Erythroblast (primary cell): ENCODE results near the gene BTBD16.

Experiments
- DNase-seq, 2 experiments: peaks; one replicate each; lab custom pipeline; 2025; lab: John Stamatoyannopoulos, UW
- GATA1 ChIP-seq: IDR thresholded peaks from 2 replicates; pipeline ENCODE4 v1.6.1; 2011; ENCODE audit warnings: low read depth, mild to moderate bottlenecking, control low read depth, low read length, moderate library complexity
- POLR2A ChIP-seq: IDR thresholded peaks from 2 replicates; pipeline ENCODE4 v1.6.1; 2011; ENCODE audit warnings: mild to moderate bottlenecking, low read length

The BTBD16 gene

DNA sequence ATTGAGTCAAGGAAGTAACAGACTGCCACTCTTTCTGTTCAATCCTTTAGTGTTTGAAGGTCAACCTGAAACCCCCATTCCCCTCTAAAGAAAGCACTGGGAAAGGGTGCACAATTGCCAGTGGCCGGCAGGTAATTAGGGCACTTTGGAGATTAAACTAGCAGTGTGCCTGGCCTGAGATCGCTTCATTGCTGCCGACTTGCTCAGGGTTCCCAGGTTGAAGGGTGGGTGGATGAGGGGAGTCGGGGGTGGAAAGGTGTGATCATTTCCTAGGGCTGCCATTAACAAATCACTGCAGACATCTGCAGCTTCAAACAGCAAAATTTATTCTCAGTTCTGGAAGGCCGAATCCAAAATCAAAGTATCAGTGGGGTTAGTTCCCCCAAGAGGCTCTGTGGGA lies 16.3 kb upstream of the BTBD16 start:
- TF ChIP-seq POLR2A, result no peak
- TF ChIP-seq GATA1, result no peak
- no peak for DNase-seq

DNA sequence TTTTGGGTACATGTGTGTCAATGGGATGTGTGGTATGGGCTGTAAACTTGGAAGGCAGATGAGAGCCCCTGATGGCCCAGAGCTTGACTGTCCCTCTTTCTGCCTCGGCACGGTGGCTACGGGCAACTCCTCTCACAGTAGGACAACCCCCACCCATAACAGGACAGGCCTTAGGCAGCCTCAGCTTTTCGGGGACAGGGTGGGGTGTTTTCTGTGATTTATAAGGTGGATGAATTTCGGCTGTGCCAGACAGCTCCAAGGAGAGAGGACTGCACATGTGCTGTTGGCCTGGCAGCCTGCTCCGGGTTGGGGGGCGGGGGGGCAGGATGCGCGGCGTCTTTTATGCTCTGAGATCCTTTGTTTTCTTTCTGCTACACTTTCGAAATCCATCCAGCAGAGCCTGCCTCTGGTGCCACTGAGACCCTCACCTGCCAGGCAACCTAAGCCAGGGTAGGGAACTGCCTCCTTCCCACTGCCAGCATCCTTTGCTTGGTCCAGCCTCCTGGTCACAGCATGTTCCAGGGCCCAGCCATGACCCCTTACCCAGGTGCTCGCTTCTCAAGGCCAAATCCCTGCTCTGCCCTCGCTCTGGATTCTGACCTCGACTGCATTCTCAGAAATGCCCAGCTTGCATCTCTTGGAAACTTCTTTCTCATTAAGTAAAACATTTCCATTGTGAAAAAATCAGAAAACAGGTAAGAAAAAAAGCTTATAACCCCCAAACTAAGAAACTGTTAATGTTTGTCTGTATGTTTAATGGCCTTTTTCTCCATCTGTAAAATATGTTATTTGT lies 15.4 kb upstream of the BTBD16 start:
- no peak for DNase-seq

DNA sequence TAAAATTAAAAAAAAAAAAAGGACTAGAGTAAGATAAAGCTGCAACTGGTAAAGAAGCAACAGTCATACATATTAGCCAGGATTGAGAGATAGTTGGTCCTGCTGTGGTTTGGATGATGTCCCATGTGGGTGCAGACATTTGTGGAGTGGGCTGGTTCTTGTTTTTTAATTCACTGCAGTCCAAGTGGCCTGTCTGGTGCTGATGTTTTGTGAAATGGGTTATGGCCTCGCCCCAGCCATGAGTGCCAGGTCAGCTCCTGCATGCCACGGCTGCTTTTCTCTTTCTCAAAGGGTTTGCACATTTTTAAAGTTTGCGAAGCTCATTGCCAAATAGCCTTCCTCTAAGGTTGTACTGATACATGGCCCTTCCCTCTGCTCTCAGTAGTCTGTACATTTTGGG lies 14.1 kb upstream of the BTBD16 start:
- DNase-seq, result no peak

More for the DNA sequence above, 15.4 kb upstream of the BTBD16 start:
- TF ChIP-seq GATA1, result no peak
- no peak for TF ChIP-seq POLR2A

DNA sequence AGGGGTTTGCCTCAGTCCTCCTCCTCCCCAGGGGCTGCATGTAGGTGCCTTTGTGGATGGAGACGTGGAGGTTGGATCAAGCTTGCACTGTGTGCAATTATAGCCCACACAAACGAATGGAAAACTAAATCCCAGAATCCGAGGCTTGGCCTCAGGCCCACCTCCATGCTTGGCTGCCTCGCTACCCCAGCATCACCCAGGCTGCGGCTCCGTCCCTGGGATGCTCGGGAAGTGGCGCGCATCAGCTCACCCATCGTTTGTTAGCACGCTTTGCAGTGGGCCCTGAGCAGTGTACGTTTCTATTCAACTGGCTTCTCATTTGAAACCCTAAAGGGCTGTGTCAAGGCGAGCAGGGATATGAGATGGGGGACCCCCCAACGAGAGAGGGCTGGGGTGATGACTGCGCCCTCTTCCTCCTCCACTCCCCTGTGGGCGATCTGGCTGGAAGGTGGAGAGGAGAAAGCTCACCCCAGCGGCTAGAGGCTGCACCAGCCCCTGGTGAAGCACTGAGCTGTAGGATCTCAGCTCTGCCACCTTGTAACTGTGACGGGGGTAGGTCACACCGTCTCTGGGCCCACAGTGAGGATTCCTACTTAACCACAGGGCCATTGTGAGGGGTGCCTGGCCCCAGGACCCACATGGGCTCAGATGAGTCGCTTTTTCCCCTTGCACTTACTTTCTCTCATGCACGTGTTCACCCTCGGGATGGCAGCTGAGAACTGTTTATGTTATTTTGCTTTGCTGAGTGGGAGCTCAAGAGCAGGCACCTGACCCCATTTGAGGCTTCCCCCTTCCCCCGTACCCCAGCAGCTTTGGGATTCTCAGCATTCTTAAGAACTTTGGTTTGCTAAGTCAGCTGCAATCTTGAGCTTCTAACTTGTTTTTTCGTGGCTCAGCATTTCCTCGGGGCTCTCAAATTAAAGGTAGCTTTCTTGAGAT lies 12.7 kb upstream of the BTBD16 start:
- no peak for DNase-seq
- no peak for TF ChIP-seq POLR2A
- TF ChIP-seq GATA1, result no peak

More for the DNA sequence above, 14.1 kb upstream of the BTBD16 start:
- TF ChIP-seq POLR2A (no peak), GATA1 (no peak)

DNA sequence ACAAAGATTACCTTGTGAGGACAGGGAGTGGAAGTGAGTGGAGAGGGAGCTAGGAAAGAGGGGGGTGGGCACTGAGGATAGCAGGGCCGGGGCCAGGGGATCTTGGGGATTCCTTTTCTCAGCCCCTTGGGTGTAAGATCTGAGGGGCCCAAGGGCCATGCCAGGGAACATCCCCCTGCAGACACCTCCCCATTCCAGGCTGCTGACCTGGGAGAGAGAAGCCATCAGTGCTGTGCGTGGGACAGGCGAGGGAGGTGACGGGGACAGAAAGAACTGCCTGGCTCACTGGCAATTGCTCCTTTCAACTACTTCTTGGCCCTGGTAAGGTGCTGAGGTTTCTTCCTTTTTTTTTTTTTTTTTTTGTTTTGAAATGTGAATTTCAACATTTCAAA lies 12.0 kb upstream of the BTBD16 start:
- TF ChIP-seq GATA1 (no peak), POLR2A (no peak)
- no peak for DNase-seq

DNA sequence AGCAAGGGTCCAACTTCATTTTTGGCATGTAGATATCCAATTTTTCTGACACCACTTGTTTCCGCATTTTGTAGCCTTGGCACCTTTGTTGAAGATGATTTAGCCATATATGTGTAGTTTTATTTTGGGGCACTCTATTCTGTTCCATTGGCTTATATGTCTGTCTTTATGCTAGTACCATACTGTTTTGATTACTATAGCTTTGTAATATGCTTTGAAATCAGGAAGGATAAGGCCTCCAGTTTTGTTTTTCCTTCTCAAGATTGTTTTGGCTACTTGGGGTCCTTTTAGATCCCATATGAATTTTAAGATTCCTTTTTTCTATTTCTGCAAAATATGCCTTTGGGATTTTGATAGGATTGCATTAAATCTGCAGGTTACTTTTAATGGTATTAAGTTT lies 9.5 kb upstream of the BTBD16 start:
- DNase-seq, result no peak
- no peak for TF ChIP-seq GATA1
- TF ChIP-seq POLR2A, result no peak

DNA sequence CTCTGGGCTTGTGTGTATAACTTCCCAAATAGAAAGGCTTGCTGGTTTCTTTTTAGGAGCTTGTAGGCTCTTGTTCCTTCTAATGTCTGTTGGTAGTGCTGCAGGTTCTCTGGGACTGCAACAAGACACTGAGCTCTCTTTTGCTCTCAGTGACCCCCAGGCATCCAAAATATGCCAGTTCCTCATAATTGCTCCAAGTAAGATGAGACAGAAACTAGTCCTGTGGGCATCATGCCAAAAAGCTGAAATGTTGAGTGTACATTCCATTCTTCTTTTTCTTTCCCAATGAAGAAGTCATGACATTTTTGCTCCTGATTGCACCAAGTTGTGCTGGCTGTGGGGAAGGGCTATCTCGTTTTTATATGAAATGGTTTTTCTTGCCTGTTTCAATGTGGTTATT lies 7.1 kb upstream of the BTBD16 start:
- DNase-seq, result no peak
- no peak for TF ChIP-seq GATA1
- no peak for TF ChIP-seq POLR2A

DNA sequence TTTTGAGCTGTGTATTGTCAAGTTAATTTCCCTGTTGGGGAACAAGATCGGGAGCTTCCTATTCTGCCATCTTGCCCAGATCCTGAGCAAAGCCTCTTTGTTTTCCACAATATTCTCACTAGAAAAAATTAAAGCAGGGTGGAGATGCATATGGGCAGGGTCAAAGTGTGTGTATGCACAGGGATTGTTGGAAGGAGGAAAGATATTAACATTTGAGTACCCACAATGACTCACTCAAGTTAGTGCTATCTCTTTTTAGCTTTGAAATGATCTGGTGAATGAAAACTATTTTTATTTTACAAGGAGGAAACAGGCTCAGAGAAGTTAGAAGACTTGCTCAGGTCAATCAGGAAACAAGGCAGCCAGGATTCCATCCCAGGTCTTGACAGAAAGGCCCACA lies 6.7 kb upstream of the BTBD16 start:
- no peak for DNase-seq
- TF ChIP-seq GATA1, result no peak
- TF ChIP-seq POLR2A, result no peak

DNA sequence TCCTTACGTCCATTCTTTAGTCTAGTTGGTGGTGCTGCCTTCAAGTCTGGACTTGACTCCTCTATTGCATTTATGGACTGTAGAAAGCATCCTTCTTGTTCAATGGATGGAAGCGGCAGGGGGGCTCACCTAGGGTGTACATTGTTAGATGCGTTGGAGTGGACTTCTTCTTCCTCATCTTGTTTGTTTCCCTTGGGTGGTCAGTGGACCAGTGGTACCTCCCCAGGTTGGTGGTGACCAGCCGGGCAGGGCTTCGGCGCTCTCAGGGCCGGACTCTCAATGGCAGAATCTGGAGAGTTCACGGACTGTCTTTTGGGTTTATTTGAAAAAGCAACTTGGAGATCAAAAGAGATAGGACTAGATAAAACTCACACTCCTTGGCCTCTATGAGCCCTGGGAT lies 6.2 kb upstream of the BTBD16 start:
- no peak for DNase-seq
- TF ChIP-seq POLR2A, result no peak
- TF ChIP-seq GATA1, result no peak

DNA sequence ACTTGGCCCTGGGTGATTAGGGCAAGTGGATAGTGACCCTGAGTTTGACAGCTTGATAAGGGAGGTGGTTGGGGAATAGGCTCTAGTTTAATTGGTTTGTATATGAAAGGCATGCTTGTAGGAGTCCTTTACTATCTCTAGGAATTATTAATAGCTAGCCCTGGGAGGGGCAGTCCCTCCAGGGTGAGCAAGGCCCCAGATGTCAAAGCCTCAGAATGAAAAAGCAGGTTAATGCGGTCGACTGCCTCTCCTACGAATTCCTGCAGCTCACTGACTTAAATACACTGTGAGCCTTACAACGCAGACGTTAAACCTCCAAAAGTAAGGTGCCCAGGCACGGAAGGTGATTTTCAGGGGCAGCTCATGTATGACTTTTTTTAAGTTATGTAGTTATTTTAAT lies 5.2 kb upstream of the BTBD16 start:
- no peak for DNase-seq
- no peak for TF ChIP-seq GATA1
- no peak for TF ChIP-seq POLR2A

DNA sequence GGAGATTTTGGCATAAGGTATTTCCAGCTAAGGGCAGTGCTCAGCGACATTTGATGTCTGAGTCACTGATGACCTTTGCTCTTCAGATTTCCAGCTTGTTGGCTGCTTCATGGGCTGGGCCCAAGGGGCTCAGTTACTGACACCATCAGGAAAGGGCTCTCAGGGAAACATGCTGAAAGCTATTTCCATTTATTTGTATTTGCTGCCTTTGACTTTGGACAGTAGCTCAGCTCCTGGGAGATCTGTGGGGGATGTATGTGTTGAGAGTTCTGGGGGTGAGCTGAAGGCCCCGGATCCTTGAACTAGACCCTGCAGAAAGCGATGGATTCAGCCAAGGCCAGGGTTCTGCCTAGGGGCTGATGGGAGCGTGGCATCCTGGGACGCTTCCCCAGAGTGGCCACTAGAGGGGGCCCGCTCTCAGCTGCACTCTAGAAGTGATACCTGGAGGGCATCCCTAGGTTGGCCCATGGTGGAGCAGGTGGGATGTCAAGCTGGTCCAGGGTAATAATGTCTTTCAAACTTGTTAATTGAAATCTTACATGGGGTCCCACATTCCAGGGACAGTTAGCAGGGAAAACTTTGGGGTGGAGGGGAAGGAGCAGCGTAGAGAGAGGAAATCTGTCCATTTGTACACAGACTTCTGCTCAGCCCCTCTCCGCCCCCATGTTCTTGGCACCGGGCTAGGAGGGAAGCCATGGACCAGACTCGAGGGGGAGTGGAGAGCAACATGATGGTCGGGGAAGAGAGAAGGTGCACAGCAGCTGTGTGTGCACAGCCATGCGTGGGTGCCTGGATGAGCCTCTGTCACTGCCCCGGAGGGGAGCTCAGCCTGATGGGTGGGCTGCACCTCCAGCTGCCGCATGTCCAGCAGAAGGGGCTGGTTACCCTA lies 3.0 kb upstream of the BTBD16 start:
- DNase-seq, result peak; percentile 20 to 45

DNA sequence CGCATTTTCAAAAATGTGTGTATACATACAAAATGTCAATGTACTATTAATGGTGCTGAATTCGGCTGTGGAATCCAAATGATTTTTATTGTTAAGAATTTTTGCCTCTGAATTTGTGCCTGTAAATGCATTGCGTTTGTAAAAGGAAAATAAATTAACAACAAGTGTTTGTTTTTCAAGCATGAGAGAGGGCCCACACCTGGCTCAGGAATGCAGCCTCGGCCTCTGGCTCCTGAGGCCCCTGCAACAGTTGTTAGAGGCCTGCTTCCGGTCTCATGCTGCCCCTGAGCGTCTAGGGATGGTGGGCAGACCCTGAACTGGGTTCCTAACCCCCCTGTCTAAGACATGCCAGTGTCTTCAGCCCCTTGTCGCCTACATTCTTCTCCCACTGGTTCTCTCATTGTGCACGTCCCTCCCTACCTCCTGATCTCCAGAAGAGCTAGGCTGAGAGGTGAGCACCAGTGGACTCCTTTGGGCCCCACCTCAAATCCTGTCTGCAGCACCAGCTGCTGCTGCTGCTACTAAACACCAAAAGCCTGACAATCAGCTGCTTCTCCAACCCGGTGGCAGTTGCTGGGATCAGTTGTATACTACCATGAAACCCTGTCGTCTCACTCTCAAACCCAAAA lies 1.9 kb upstream of the BTBD16 start:
- TF ChIP-seq POLR2A (no peak), GATA1 (no peak)
- no peak for DNase-seq

More for the DNA sequence above, 3.0 kb upstream of the BTBD16 start:
- TF ChIP-seq GATA1 (no peak), POLR2A (no peak)
